Iris pigment epithelial cell (primary cell): ENCODE data around the gene SCO2.
A peak's percentile ranks its signal among the peaks of the same experiment; 100 is the strongest.

Experiments used
- DNase-seq: peaks from one replicate; pipeline ENCODE4 v3.0.0-alpha.2; 2011; ENCODE audit warnings: low read depth

The SCO2 gene

DNA sequence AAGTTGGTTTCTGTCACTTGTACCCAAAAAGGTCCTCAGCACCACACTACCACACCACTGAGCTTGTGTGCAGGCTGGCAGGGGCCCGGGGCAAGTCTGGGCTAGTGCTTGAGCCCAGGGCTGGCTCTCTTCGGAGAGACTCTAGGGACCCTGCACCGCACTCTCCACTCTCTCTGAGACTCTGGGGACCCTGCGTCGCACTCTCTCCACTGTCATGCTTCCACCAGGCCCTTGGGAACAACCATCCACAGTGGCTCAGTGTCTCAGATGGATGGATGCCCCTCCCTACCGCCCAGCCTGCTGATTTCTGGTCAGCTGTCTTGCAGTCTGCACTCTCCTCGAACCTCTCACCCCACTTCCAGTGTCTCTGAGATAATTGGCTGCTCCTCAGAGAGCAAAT, 48.5 kb downstream of the SCO2 start:
- no peak for DNase-seq

GRCh38 chr22:50475652-50476002, 49.8 kb downstream of the SCO2 start:
- no peak for DNase-seq

GRCh38 chr22:50474710-50475651, 50.4 kb downstream of the SCO2 start, which contains the start of gene SBF1:
Gene SBF1 (minus strand): TSS chr22:50475035. CDS start chr22:50474840, 195 bp downstream.
- peak; percentile 88 for DNase-seq

GRCh38 chr22:50473855-50474671, 51.3 kb downstream of the SCO2 start:
- DNase-seq, result peak; percentile 78
